HepG2 (cell line): Measurements from ENCODE around the gene GUK1.

Experiments used
- RFX5 ChIP-seq: IDR thresholded peaks from 2 replicates; pipeline ENCODE4 v1.6.1; 2011; ENCODE audit warnings: low read depth, low read length, improper control_type of control experiment
- ZNF766 ChIP-seq: sonication (generic); formaldehyde crosslinking; IDR thresholded peaks from 2 replicates; pipeline ENCODE4 v1.5.0; 2020; ENCODE audit warnings: missing genetic modification reagents, borderline replicate concordance
- TF ChIP-seq, protein P1 (sequence below): sonication (generic); formaldehyde crosslinking; IDR thresholded peaks from 2 replicates; pipeline ENCODE4 v1.5.0; 2020; ENCODE audit warnings: mild to moderate bottlenecking, missing genetic modification reagents, moderate library complexity

DNA sequence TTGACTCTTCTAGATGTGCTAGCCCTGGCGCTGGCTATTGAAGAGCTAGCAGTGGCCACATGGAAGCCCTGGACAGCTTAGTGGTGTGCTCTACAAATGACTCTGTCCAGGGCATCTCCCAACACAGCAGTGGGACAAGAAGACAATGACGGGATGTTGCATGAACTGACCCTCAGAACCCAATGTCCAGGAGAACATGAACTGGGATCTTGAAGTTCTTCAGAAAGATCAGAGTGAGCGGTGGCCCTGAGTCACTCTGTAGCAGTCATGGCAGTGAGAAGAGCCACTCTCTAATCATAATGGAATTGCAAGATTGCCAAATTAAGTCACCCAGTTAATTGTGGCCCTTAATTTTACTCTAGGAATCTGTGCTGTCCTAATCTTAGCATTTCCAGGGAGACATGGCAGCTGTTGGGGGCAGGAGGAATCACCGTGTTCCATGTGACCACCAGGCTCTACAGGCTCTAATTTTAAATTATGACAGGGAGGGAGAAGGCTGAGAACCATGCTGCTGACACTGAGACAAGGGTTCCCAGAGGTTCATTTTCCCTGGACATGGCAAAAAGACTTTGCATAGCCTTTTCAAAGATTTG, 57.6 kb downstream of the GUK1 start:
- TF ChIP-seq ZNF766 (CRISPR knock-in tag) (no peak), RFX5 (no peak)
- TF ChIP-seq, protein P1, sequence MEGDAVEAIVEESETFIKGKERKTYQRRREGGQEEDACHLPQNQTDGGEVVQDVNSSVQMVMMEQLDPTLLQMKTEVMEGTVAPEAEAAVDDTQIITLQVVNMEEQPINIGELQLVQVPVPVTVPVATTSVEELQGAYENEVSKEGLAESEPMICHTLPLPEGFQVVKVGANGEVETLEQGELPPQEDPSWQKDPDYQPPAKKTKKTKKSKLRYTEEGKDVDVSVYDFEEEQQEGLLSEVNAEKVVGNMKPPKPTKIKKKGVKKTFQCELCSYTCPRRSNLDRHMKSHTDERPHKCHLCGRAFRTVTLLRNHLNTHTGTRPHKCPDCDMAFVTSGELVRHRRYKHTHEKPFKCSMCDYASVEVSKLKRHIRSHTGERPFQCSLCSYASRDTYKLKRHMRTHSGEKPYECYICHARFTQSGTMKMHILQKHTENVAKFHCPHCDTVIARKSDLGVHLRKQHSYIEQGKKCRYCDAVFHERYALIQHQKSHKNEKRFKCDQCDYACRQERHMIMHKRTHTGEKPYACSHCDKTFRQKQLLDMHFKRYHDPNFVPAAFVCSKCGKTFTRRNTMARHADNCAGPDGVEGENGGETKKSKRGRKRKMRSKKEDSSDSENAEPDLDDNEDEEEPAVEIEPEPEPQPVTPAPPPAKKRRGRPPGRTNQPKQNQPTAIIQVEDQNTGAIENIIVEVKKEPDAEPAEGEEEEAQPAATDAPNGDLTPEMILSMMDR, result no peak
